ENCODE results near the gene MMP14.

GRCh38 chr14:22875003-22875747 is 38.8 kb downstream of the MMP14 start:
- TF ChIP-seq YY1 (IDR thresholded peaks at IDR 0.05; ENCODE audit: insufficient read depth, insufficient read length) (no peak), SUZ12 (IDR thresholded peaks at IDR 0.05; ENCODE audit: extremely low read depth, insufficient read depth, insufficient read length) (no peak)
